ENCODE data around the gene HEMK1. TPM values are rescaled to one million over a fixed set of nuclear protein-coding genes. Genes with fewer than 3 reads are reported as not detected.

Gene HEMK1
- total RNA-seq, 1 donor from 2014 or later = 10.9 TPM

- Mint-ChIP-seq H3K27ac (ENCODE audit: unreplicated experiment) (no peak overlapping the region), H3K4me3 (ENCODE audit: unreplicated experiment) (no peak overlapping the region), H3K36me3 (ENCODE audit: low read depth, unreplicated experiment) (no peaks in the 10 kb centered on the region), H3K9me3 (ENCODE audit: unreplicated experiment) (no peaks in the 10 kb centered on the region), H3K27me3 (ENCODE audit: unreplicated experiment) (peaks cover 16% of the 10 kb centered on the region), H3K4me1 (ENCODE audit: unreplicated experiment) (peaks cover 3% of the 10 kb centered on the region)
- no peak for DNase-seq (ENCODE audit: low spot score)
- TF ChIP-seq CTCF (IDR thresholded peaks at IDR 0.05; ENCODE audit: unreplicated experiment) = no peak
These were observed 44.0 kb upstream of the HEMK1 start for GRCh38 chr3:50525191-50525910.

GRCh38 chr3:50525987-50526386 is 43.3 kb upstream of the HEMK1 start:
- no peaks in the 10 kb centered on the region for H3K9me3 Mint-ChIP-seq (ENCODE audit: unreplicated experiment)

GRCh38 chr3:50530001-50530970 is 39.0 kb upstream of the HEMK1 start:
- Mint-ChIP-seq H3K27ac (ENCODE audit: unreplicated experiment) (no peak overlapping the region), H3K9me3 (ENCODE audit: unreplicated experiment) (no peaks in the 10 kb centered on the region), H3K4me1 (ENCODE audit: unreplicated experiment) (peaks cover 3% of the 10 kb centered on the region), H3K27me3 (ENCODE audit: unreplicated experiment) (peaks cover 12% of the 10 kb centered on the region), H3K36me3 (ENCODE audit: low read depth, unreplicated experiment) (no peaks in the 10 kb centered on the region), H3K4me3 (ENCODE audit: unreplicated experiment) (no peak overlapping the region)
- no peak for DNase-seq (ENCODE audit: low spot score)
- TF ChIP-seq CTCF (IDR thresholded peaks at IDR 0.05; ENCODE audit: unreplicated experiment) = no peak

More at GRCh38 chr3:50525987-50526386, 43.3 kb upstream of the HEMK1 start:
- H3K27ac Mint-ChIP-seq (ENCODE audit: unreplicated experiment) = no peak overlapping the region
- H3K27me3 Mint-ChIP-seq (ENCODE audit: unreplicated experiment) = peaks cover 12% of the 10 kb centered on the region
- TF ChIP-seq CTCF (IDR thresholded peaks at IDR 0.05; ENCODE audit: unreplicated experiment) = no peak
- no peak overlapping the region for H3K4me3 Mint-ChIP-seq (ENCODE audit: unreplicated experiment)
- DNase-seq (ENCODE audit: low spot score) = peak; percentile 56
- peaks cover 3% of the 10 kb centered on the region for H3K4me1 Mint-ChIP-seq (ENCODE audit: unreplicated experiment)
- H3K36me3 Mint-ChIP-seq (ENCODE audit: low read depth, unreplicated experiment) = no peaks in the 10 kb centered on the region

GRCh38 chr3:50531201-50531600 is 38.1 kb upstream of the HEMK1 start:
- TF ChIP-seq CTCF (IDR thresholded peaks at IDR 0.05; ENCODE audit: unreplicated experiment) = no peak
- Mint-ChIP-seq H3K27me3 (ENCODE audit: unreplicated experiment) (peaks cover 10% of the 10 kb centered on the region), H3K9me3 (ENCODE audit: unreplicated experiment) (no peaks in the 10 kb centered on the region), H3K27ac (ENCODE audit: unreplicated experiment) (no peak overlapping the region), H3K36me3 (ENCODE audit: low read depth, unreplicated experiment) (no peaks in the 10 kb centered on the region), H3K4me3 (ENCODE audit: unreplicated experiment) (no peak overlapping the region), H3K4me1 (ENCODE audit: unreplicated experiment) (peaks cover 3% of the 10 kb centered on the region)
- DNase-seq (ENCODE audit: low spot score) = no peak

Measured in endothelial cell (in vitro differentiated cells).